ENCODE data around the gene RABGAP1. TPM values are rescaled to one million over a fixed set of nuclear protein-coding genes. Genes with fewer than 3 reads are reported as not detected.

The RABGAP1 gene
- polyA plus RNA-seq, 1 donor from 2014 or later: 67.8 TPM

GRCh38 chr9:122978601-122979000 is 37.8 kb downstream of the RABGAP1 start:
- Histone ChIP-seq H3K36me3 (ENCODE audit: insufficient read depth, low read length) (no peaks in the 10 kb centered on the region), H3K27me3 (ENCODE audit: insufficient read depth, low read depth, low read length) (no peaks in the 10 kb centered on the region), H3K9ac (ENCODE audit: low read length) (no peak overlapping the region), H3K27ac (ENCODE audit: low read length) (no peak overlapping the region), H3K4me3 (ENCODE audit: low read length) (no peak overlapping the region), H2AFZ (ENCODE audit: low read depth, low read length) (no peak overlapping the region), H3K9me2 (ENCODE audit: insufficient read depth, low read length) (no peaks in the 10 kb centered on the region), H3K79me2 (replicated peaks; ENCODE audit: insufficient read depth, low read length) (no peaks in the 10 kb centered on the region), H3F3A (ENCODE audit: insufficient read depth, low read length, poor library complexity, severe bottlenecking) (no peaks in the 10 kb centered on the region), H4K20me1 (ENCODE audit: insufficient read depth) (no peaks in the 10 kb centered on the region), H3K4me2 (ENCODE audit: low read length) (no peak overlapping the region), H3K9me3 (ENCODE audit: low read length) (no peaks in the 10 kb centered on the region)
- TF ChIP-seq POLR2AphosphoS5 (IDR thresholded peaks at IDR 0.05): no peak
- no peak for TF ChIP-seq CTCF (IDR thresholded peaks at IDR 0.05; ENCODE audit: poor library complexity, severe bottlenecking)
- no peak for TF ChIP-seq EZH2 (IDR thresholded peaks at IDR 0.05; ENCODE audit: borderline replicate concordance, insufficient read depth, low read length, poor library complexity, severe bottlenecking)
- TF ChIP-seq SMC3 (conservative IDR thresholded peaks at IDR 0.05; ENCODE audit: poor library complexity): no peak

GRCh38 chr9:122986010-122986409 is 45.2 kb downstream of the RABGAP1 start:
- Histone ChIP-seq H4K20me1 (ENCODE audit: insufficient read depth) (no peaks in the 10 kb centered on the region), H3F3A (ENCODE audit: insufficient read depth, low read length, poor library complexity, severe bottlenecking) (no peaks in the 10 kb centered on the region), H3K36me3 (ENCODE audit: insufficient read depth, low read length) (peaks cover 4% of the 10 kb centered on the region), H3K9me3 (ENCODE audit: low read length) (no peaks in the 10 kb centered on the region), H3K27me3 (ENCODE audit: insufficient read depth, low read depth, low read length) (no peaks in the 10 kb centered on the region), H3K27ac (ENCODE audit: low read length) (no peak overlapping the region), H2AFZ (ENCODE audit: low read depth, low read length) (no peak overlapping the region), H3K79me2 (replicated peaks; ENCODE audit: insufficient read depth, low read length) (no peaks in the 10 kb centered on the region), H3K9me2 (ENCODE audit: insufficient read depth, low read length) (no peaks in the 10 kb centered on the region), H3K4me2 (ENCODE audit: low read length) (no peak overlapping the region), H3K9ac (ENCODE audit: low read length) (no peak overlapping the region), H3K4me3 (ENCODE audit: low read length) (no peak overlapping the region)
- TF ChIP-seq EP300 (conservative IDR thresholded peaks at IDR 0.05; ENCODE audit: poor library complexity, severe bottlenecking) (no peak), REST (IDR thresholded peaks at IDR 0.05; ENCODE audit: borderline replicate concordance) (no peak), EZH2 (IDR thresholded peaks at IDR 0.05; ENCODE audit: borderline replicate concordance, insufficient read depth, low read length, poor library complexity, severe bottlenecking) (no peak), TAF1 (IDR thresholded peaks at IDR 0.05; ENCODE audit: low read depth) (no peak), CTCF (IDR thresholded peaks at IDR 0.05; ENCODE audit: poor library complexity, severe bottlenecking) (no peak), POLR2AphosphoS5 (IDR thresholded peaks at IDR 0.05) (no peak), MXI1 (conservative IDR thresholded peaks at IDR 0.05; ENCODE audit: poor library complexity, severe bottlenecking) (no peak), RAD21 (conservative IDR thresholded peaks at IDR 0.05) (no peak), SMC3 (conservative IDR thresholded peaks at IDR 0.05; ENCODE audit: poor library complexity) (no peak)

Measured in neural cell (in vitro differentiated cells).